Keratinocyte (primary cell): ENCODE results near the gene KLRK1. TPM values are rescaled to one million over a fixed set of nuclear protein-coding genes. Genes with fewer than 3 reads are reported as not detected.
A peak's percentile ranks its signal among the peaks of the same experiment; 100 is the strongest.

ENCODE experiments used
- DNase-seq: peaks from one replicate; pipeline ENCODE4 v3.0.0-alpha.2; 2011; ENCODE audit warnings: low read depth, missing footprints, low spot score
- FAIRE-seq: peaks from 2 replicates; lab custom pipeline; 2011; peaks lifted over from hg19 to GRCh38; lab: Jason Lieb, UNC
- H2AFZ ChIP-seq: 2 replicates; pipeline ENCODE4 v1.6.0; 2012; ENCODE audit warnings: low read length, control low read depth, inconsistent platforms; ENCODE audit not compliant: control insufficient read depth
- H3K27ac ChIP-seq: 2 replicates; pipeline ENCODE4 v1.5.1; 2011; ENCODE audit warnings: low read length; ENCODE audit not compliant: control insufficient read depth, insufficient read depth
- H3K27me3 ChIP-seq: 3 replicates; pipeline ENCODE4 v1.6.0; 2011; ENCODE audit warnings: low read length; ENCODE audit not compliant: control insufficient read depth, insufficient read depth; ENCODE audit errors: extremely low read depth
- H3K36me3 ChIP-seq, 2 experiments: 2 replicates in 1 of 2; 3 replicates in 1 of 2; pipeline ENCODE4 v1.5.1; 2011; ENCODE audit warnings: low read length in 2 of 2, mild to moderate bottlenecking in 1 of 2; ENCODE audit not compliant: control insufficient read depth in 2 of 2, insufficient read depth in 2 of 2; ENCODE audit errors: extremely low read depth in 1 of 2
- H3K4me1 ChIP-seq: 3 replicates; pipeline ENCODE4 v1.5.1; 2011; ENCODE audit warnings: low read length; ENCODE audit not compliant: control insufficient read depth, insufficient read depth; ENCODE audit errors: extremely low read depth
- H3K4me2 ChIP-seq: 3 replicates; pipeline ENCODE4 v1.6.0; 2011; ENCODE audit warnings: low read depth, low read length; ENCODE audit not compliant: control insufficient read depth, insufficient read depth; ENCODE audit errors: extremely low read depth
- H3K4me3 ChIP-seq, 3 experiments: fragments of 200-600 bp in 1 of 3; sonication (generic) in 1 of 3; 2 replicates in 2 of 3; 3 replicates in 1 of 3; pipeline ENCODE4 v1.5.1; 2011 to 2016; ENCODE audit warnings: low read length in 3 of 3, mild to moderate bottlenecking in 3 of 3, control low read depth in 2 of 3, inconsistent platforms in 1 of 3, low read depth in 1 of 3, mixed read lengths in 1 of 3, mixed run types in 1 of 3, moderate library complexity in 1 of 3; ENCODE audit not compliant: control insufficient read depth in 2 of 3, insufficient read depth in 2 of 3; ENCODE audit errors: extremely low read depth in 1 of 3
- H3K79me2 ChIP-seq: 2 replicates; pipeline ENCODE4 v1.6.0; 2012; ENCODE audit warnings: low read length; ENCODE audit not compliant: control insufficient read depth, insufficient read depth
- H3K9ac ChIP-seq: 3 replicates; pipeline ENCODE4 v1.6.0; 2011; ENCODE audit warnings: low read length; ENCODE audit not compliant: control insufficient read depth, insufficient read depth; ENCODE audit errors: extremely low read depth
- H3K9me1 ChIP-seq: 3 replicates; pipeline ENCODE4 v1.6.0; 2011; ENCODE audit warnings: low read length; ENCODE audit not compliant: control insufficient read depth, insufficient read depth; ENCODE audit errors: extremely low read depth
- H3K9me3 ChIP-seq: 2 replicates; pipeline ENCODE4 v1.5.1; 2012; ENCODE audit warnings: low read depth, low read length; ENCODE audit not compliant: control insufficient read depth
- H4K20me1 ChIP-seq: 3 replicates; pipeline ENCODE4 v1.6.0; 2011; ENCODE audit warnings: low read length; ENCODE audit not compliant: control insufficient read depth, insufficient read depth; ENCODE audit errors: extremely low read depth
- EZH2 ChIP-seq: IDR thresholded peaks from one replicate; pipeline ENCODE4 v1.6.1; 2012; ENCODE audit warnings: inconsistent platforms, mild to moderate bottlenecking, low read length, moderate library complexity
- dilution Hi-C: fragments of 300-500 bp; cut with MboI; formaldehyde crosslinking; loops from one replicate; pipeline ENCODE4 v1.7.0; 2020; ENCODE audit warnings: low sequenced_read_pairs; ENCODE audit not compliant: extremely low pct_ligation_motif_present
- polyA plus RNA-seq, 5 experiments: library from polyadenylated mRNA; depleted of rRNA in 3 of 5; stranded (reverse) in 3 of 5; stranded (forward) in 1 of 5; unstranded in 1 of 5; fragments of >200 nt; gene quantifications; 1 replicate in 1 of 5; 2 replicates in 3 of 5; 3 replicates in 1 of 5; pipeline versions ENCODE4 v1.2.1 to v1.2.3, GENCODE V29; 2011 to 2012; ENCODE audit warnings: missing spikeins in 2 of 5, low read depth in 1 of 5, low replicate concordance in 1 of 5
- TF ChIP-seq, protein P1 (sequence below), 3 experiments: IDR thresholded peaks in 1 of 3; conservative IDR thresholded peaks in 1 of 3; optimal IDR thresholded peaks in 1 of 3; 2 replicates in 2 of 3; 3 replicates in 1 of 3; pipeline versions ENCODE3 to v1.5.1; 2011; ENCODE audit warnings: low read length in 3 of 3, mild to moderate bottlenecking in 3 of 3, moderate library complexity in 2 of 3, control low read depth in 1 of 3, inconsistent platforms in 1 of 3; ENCODE audit not compliant: insufficient read depth in 2 of 3; ENCODE audit errors: extremely low read depth in 1 of 3

Gene KLRK1
- polyA plus RNA-seq, 1 donor (not counting 4 experiments of a cell fraction or from before 2014, with no cell fraction given): not detected

DNA sequence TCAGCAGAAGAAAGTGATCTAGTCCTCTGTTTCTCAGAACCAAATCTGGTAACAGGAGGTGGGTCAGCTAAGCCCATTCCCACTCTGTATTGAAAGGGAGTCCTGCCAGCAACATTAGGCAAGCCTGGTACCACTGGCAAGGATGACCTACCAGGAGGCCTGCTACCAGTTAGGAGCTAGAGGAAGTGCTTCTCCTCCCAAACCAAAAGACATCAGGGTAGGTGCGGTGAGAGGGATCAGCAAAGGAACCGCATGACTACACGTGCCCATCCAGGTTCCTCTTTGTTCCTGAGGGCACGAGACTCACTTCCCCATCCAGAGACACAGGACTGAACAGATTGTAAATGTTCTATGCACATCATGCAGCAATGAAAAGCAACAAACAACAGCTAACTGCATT lies 16.9 kb upstream of the KLRK1 start:
- H4K20me1 ChIP-seq: no peaks in the 10 kb centered on the region
- peak overlapping the region; percentile 51 for H2AFZ ChIP-seq
- H3K9me1 ChIP-seq: no peaks in the 10 kb centered on the region
- H3K27ac ChIP-seq: no peak overlapping the region
- no peaks in the 10 kb centered on the region for H3K79me2 ChIP-seq
- H3K4me1 ChIP-seq: peaks cover 4% of the 10 kb centered on the region
- TF ChIP-seq EZH2: no peak
- TF ChIP-seq, protein P1, sequence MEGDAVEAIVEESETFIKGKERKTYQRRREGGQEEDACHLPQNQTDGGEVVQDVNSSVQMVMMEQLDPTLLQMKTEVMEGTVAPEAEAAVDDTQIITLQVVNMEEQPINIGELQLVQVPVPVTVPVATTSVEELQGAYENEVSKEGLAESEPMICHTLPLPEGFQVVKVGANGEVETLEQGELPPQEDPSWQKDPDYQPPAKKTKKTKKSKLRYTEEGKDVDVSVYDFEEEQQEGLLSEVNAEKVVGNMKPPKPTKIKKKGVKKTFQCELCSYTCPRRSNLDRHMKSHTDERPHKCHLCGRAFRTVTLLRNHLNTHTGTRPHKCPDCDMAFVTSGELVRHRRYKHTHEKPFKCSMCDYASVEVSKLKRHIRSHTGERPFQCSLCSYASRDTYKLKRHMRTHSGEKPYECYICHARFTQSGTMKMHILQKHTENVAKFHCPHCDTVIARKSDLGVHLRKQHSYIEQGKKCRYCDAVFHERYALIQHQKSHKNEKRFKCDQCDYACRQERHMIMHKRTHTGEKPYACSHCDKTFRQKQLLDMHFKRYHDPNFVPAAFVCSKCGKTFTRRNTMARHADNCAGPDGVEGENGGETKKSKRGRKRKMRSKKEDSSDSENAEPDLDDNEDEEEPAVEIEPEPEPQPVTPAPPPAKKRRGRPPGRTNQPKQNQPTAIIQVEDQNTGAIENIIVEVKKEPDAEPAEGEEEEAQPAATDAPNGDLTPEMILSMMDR (optimal IDR thresholded peaks at IDR 0.05 in 1 of 3, IDR thresholded peaks at IDR 0.05 in 1 of 3, conservative IDR thresholded peaks at IDR 0.05 in 1 of 3; ENCODE audit: extremely low read depth in 1 of 3, insufficient read depth in 2 of 3, low read length in 3 of 3): no peak
- no peak for DNase-seq
- no peaks in the 10 kb centered on the region for H3K36me3 ChIP-seq
- no peak overlapping the region for H3K9ac ChIP-seq
- no peak overlapping the region for H3K4me3 ChIP-seq
- FAIRE-seq: peak; percentile 29
- H3K4me2 ChIP-seq: no peak overlapping the region
- no peaks in the 10 kb centered on the region for H3K27me3 ChIP-seq
- dilution Hi-C loops: no loop called here
- H3K9me3 ChIP-seq: no peaks in the 10 kb centered on the region

DNA sequence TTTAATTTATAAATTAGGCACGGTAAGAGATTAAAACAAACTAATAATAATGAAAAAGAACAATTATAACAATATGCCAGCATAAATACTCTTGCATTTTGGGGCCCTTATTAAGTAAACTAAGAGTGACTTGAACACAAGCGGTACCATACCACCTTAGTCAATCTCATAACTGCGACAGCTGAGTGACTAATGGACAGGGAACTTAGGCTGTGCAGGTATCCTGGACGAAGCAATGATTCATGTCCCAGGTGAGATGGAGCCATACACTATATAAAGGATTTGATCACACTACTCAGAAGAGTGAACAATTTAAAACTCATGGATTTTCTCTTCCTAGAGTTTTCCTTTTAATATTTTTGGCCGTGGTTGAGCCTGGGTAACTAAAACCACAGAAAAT lies 15.5 kb upstream of the KLRK1 start:
- Histone ChIP-seq H2AFZ (no peak overlapping the region), H3K27ac (no peak overlapping the region), H3K9ac (no peak overlapping the region), H3K4me2 (no peak overlapping the region), H3K27me3 (no peaks in the 10 kb centered on the region), H3K4me3 (no peak overlapping the region), H3K79me2 (no peaks in the 10 kb centered on the region), H3K9me3 (no peaks in the 10 kb centered on the region), H3K4me1 (peaks cover 4% of the 10 kb centered on the region), H4K20me1 (no peaks in the 10 kb centered on the region), H3K9me1 (no peaks in the 10 kb centered on the region), H3K36me3 (no peaks in the 10 kb centered on the region)
- peak; percentile 19 for DNase-seq
- TF ChIP-seq, protein P1 (optimal IDR thresholded peaks at IDR 0.05 in 1 of 3, IDR thresholded peaks at IDR 0.05 in 1 of 3, conservative IDR thresholded peaks at IDR 0.05 in 1 of 3; ENCODE audit: extremely low read depth in 1 of 3, insufficient read depth in 2 of 3, low read length in 3 of 3): no peak
- no peak for TF ChIP-seq EZH2
- dilution Hi-C loops: no loop called here
- FAIRE-seq: peak; percentile 17
